Measurements from ENCODE around the gene ERO1A. TPM values are rescaled to one million over a fixed set of nuclear protein-coding genes. Genes with fewer than 3 reads are reported as not detected.

Gene ERO1A
- polyA plus RNA-seq, 6 donors from 2014 or later = 20.4 to 26.0 (median 23.2) TPM

- DNase-seq = no peak
- Mint-ChIP-seq H3K4me1 (peaks cover 34 to 61% (median 53%) of the 10 kb centered on the region in 3 donors), H3K9me3 (peaks cover 0 to 2% (median 0%) of the 10 kb centered on the region in 7 donors), H3K27ac (peak overlapping the region; percentile 48 to 95 (median 80)), H3K27me3 (no peaks in the 10 kb centered on the region), H3K4me3 (peak overlapping the region; percentile 75 to 95 (median 91)), H3K36me3 (peaks cover 12 to 17% of the 10 kb centered on the region in 2 donors)
- ATAC-seq (ENCODE audit: low read depth in 2 of 2) = peak; percentile 61 to 65
These were observed 28.4 kb upstream of the ERO1A start for GRCh38 chr14:52723514-52724359.

GRCh38 chr14:52716155-52716554 lies 20.8 kb upstream of the ERO1A start:
- Mint-ChIP-seq H3K27ac (peak overlapping the region in 1 of 6 donors; percentile 66), H3K36me3 (peaks cover 10 to 13% of the 10 kb centered on the region in 2 donors), H3K9me3 (no peaks in the 10 kb centered on the region), H3K27me3 (no peaks in the 10 kb centered on the region), H3K4me3 (no peak overlapping the region), H3K4me1 (peaks cover under 1 to 1% (median under 1%) of the 10 kb centered on the region in 3 donors)
- ATAC-seq (ENCODE audit: low read depth in 2 of 2) (no peak), DNase-seq (no peak)

GRCh38 chr14:52711666-52712065 lies 16.3 kb upstream of the ERO1A start:
- DNase-seq = no peak
- no peak for ATAC-seq (ENCODE audit: low read depth in 2 of 2)
- peaks cover 0 to 2% (median 0%) of the 10 kb centered on the region in 7 donors for H3K9me3 Mint-ChIP-seq
- H3K4me3 Mint-ChIP-seq = no peak overlapping the region
- H3K36me3 Mint-ChIP-seq = peaks cover 8 to 14% of the 10 kb centered on the region in 2 donors
- H3K4me1 Mint-ChIP-seq = peaks cover 12 to 27% (median 17%) of the 10 kb centered on the region in 3 donors
- no peak overlapping the region for H3K27ac Mint-ChIP-seq
- H3K27me3 Mint-ChIP-seq = no peaks in the 10 kb centered on the region

- peak; percentile 95 to 97 for ATAC-seq (ENCODE audit: low read depth in 2 of 2)
- Mint-ChIP-seq H3K27me3 (peaks cover 0 to 7% (median 0%) of the 10 kb centered on the region in 3 donors), H3K4me3 (peak within 1 kb of the TSS; percentile 99 to 100 (median 99)), H3K9me3 (peaks cover 0 to 2% (median 0%) of the 10 kb centered on the region in 7 donors), H3K36me3 (peaks cover 0 to 4% of the 10 kb centered on the region in 2 donors), H3K4me1 (peaks cover 17 to 36% (median 21%) of the 10 kb centered on the region in 3 donors), H3K27ac (peak within 1 kb of the TSS; percentile 96 to 98 (median 97))
- DNase-seq = peak; percentile 88
These were observed 11.7 kb upstream of the ERO1A start, which contains the start of gene PSMC6 for GRCh38 chr14:52706724-52707706. Gene PSMC6 (plus strand): TSS chr14:52707200. CDS start chr14:52707220, 20 bp downstream.

- Mint-ChIP-seq H3K4me1 (peaks cover 17 to 36% (median 21%) of the 10 kb centered on the region in 3 donors), H3K27ac (peak overlapping the region; percentile 96 to 98 (median 97)), H3K4me3 (peak overlapping the region; percentile 99 to 100 (median 99)), H3K9me3 (peaks cover 0 to 2% (median 0%) of the 10 kb centered on the region in 7 donors), H3K36me3 (peaks cover 0 to 4% of the 10 kb centered on the region in 2 donors), H3K27me3 (peaks cover 0 to 7% (median 0%) of the 10 kb centered on the region in 3 donors)
- no peak for ATAC-seq (ENCODE audit: low read depth in 2 of 2)
- no peak for DNase-seq
These were observed 10.9 kb upstream of the ERO1A start for GRCh38 chr14:52706286-52706685.

GRCh38 chr14:52703664-52704063 lies 8.3 kb upstream of the ERO1A start:
- Mint-ChIP-seq H3K27me3 (peaks cover 0 to 7% (median 0%) of the 10 kb centered on the region in 3 donors), H3K36me3 (peaks cover 0 to 2% of the 10 kb centered on the region in 2 donors), H3K4me3 (peak overlapping the region in 2 of 8 donors; percentile 11 to 53), H3K27ac (no peak overlapping the region), H3K9me3 (peaks cover 0 to 2% (median 0%) of the 10 kb centered on the region in 7 donors), H3K4me1 (peaks cover 17 to 28% (median 21%) of the 10 kb centered on the region in 3 donors)
- ATAC-seq (ENCODE audit: low read depth in 2 of 2) (no peak), DNase-seq (no peak)

GRCh38 chr14:52703225-52703624 lies 7.9 kb upstream of the ERO1A start:
- H3K4me3 Mint-ChIP-seq = peak overlapping the region in 1 of 8 donors; percentile 53
- no peaks in the 10 kb centered on the region for H3K36me3 Mint-ChIP-seq
- DNase-seq (no peak), ATAC-seq (ENCODE audit: low read depth in 2 of 2) (no peak)
- peaks cover 17 to 24% (median 20%) of the 10 kb centered on the region in 3 donors for H3K4me1 Mint-ChIP-seq
- peaks cover 0 to 2% (median 0%) of the 10 kb centered on the region in 7 donors for H3K9me3 Mint-ChIP-seq
- H3K27me3 Mint-ChIP-seq = peaks cover 0 to 7% (median 0%) of the 10 kb centered on the region in 3 donors
- peak overlapping the region in 1 of 6 donors; percentile 18 for H3K27ac Mint-ChIP-seq

GRCh38 chr14:52701223-52701622 lies 5.9 kb upstream of the ERO1A start:
- ATAC-seq (ENCODE audit: low read depth in 2 of 2) (no peak), DNase-seq (no peak)
- Mint-ChIP-seq H3K36me3 (no peaks in the 10 kb centered on the region), H3K27ac (peak overlapping the region in 1 of 6 donors; percentile 57), H3K9me3 (no peaks in the 10 kb centered on the region), H3K27me3 (peaks cover 0 to 7% (median 0%) of the 10 kb centered on the region in 3 donors), H3K4me1 (peaks cover 0 to 6% (median under 1%) of the 10 kb centered on the region in 3 donors), H3K4me3 (peak overlapping the region in 1 of 8 donors; percentile 68)

GRCh38 chr14:52700701-52701172 lies 5.4 kb upstream of the ERO1A start:
- H3K4me3 Mint-ChIP-seq = peak overlapping the region in 1 of 8 donors; percentile 68
- ATAC-seq (ENCODE audit: low read depth in 2 of 2) (no peak), DNase-seq (no peak)
- peaks cover 0 to 7% (median 0%) of the 10 kb centered on the region in 3 donors for H3K27me3 Mint-ChIP-seq
- peaks cover 0 to 2% (median 0%) of the 10 kb centered on the region in 3 donors for H3K4me1 Mint-ChIP-seq
- no peaks in the 10 kb centered on the region for H3K36me3 Mint-ChIP-seq
- H3K9me3 Mint-ChIP-seq = no peaks in the 10 kb centered on the region
- no peak overlapping the region for H3K27ac Mint-ChIP-seq

GRCh38 chr14:52694761-52695480 lies 437 bp downstream of the ERO1A start:
- H3K36me3 Mint-ChIP-seq = peaks cover 0 to 2% of the 10 kb centered on the region in 2 donors
- peak; percentile 61 for DNase-seq
- peak overlapping the region; percentile 78 to 97 (median 94) for H3K27ac Mint-ChIP-seq
- peak; percentile 64 to 66 for ATAC-seq (ENCODE audit: low read depth in 2 of 2)
- no peaks in the 10 kb centered on the region for H3K27me3 Mint-ChIP-seq
- H3K9me3 Mint-ChIP-seq = no peaks in the 10 kb centered on the region
- peaks cover 27 to 41% (median 38%) of the 10 kb centered on the region in 3 donors for H3K4me1 Mint-ChIP-seq
- peak overlapping the region; percentile 93 to 99 (median 96) for H3K4me3 Mint-ChIP-seq

GRCh38 chr14:52693532-52693931 lies 1.8 kb downstream of the ERO1A start:
- Mint-ChIP-seq H3K4me3 (peak overlapping the region in 5 of 8 donors; percentile 5 to 73 (median 35)), H3K4me1 (peaks cover 29 to 50% (median 40%) of the 10 kb centered on the region in 3 donors), H3K27me3 (no peaks in the 10 kb centered on the region), H3K36me3 (peaks cover 0 to 4% of the 10 kb centered on the region in 2 donors), H3K9me3 (no peaks in the 10 kb centered on the region), H3K27ac (peak overlapping the region in 4 of 6 donors; percentile 39 to 81 (median 64))
- DNase-seq (no peak), ATAC-seq (ENCODE audit: low read depth in 2 of 2) (no peak)

- Mint-ChIP-seq H3K9me3 (no peaks in the 10 kb centered on the region), H3K4me3 (peak overlapping the region in 1 of 8 donors; percentile 31), H3K27ac (peak overlapping the region in 1 of 6 donors; percentile 39), H3K4me1 (peaks cover 29 to 52% (median 44%) of the 10 kb centered on the region in 3 donors), H3K36me3 (peaks cover 0 to 4% of the 10 kb centered on the region in 2 donors), H3K27me3 (no peaks in the 10 kb centered on the region)
- ATAC-seq (ENCODE audit: low read depth in 2 of 2) (no peak), DNase-seq (no peak)
These were observed 2.3 kb downstream of the ERO1A start for GRCh38 chr14:52693036-52693435.

All from naive B cell (primary cell).